Head of caudate nucleus (tissue), 42 donors: Measurements from ENCODE around the gene FOSL1.

Experiments
- DNase-seq, 42 donors: peaks; one replicate each; pipeline versions ENCODE4 v3.0.0 to v3.0.0-alpha.2; 2020 to 2021; ENCODE audit warnings: mixed read lengths in 7 of 42
- intact Hi-C: fragments of 100-400 bp; cut with DNase I; formaldehyde crosslinking; loops from one replicate; pipeline ENCODE4 v1.15.0; 2022

Gene FOSL1

GRCh38 chr11:65921033-65921555, 20.9 kb upstream of the FOSL1 start:
- intact Hi-C loops: no loop called here
- no peak for DNase-seq

- no peak for DNase-seq
- intact Hi-C loops: no loop called here
These were observed 20.2 kb upstream of the FOSL1 start for GRCh38 chr11:65920372-65920802.

GRCh38 chr11:65919573-65920371, 19.6 kb upstream of the FOSL1 start:
- DNase-seq: peak in 19 of 42 donors; percentile 14 to 58 (median 33)
- intact Hi-C loops: loop anchor here (5.0 kb wide), 2 partner anchors 37 to 43 kb away; partner anchors contain the start of gene SART1

- intact Hi-C loops: loop anchor here (5.0 kb wide), 2 partner anchors 37 to 43 kb away; partner anchors contain the start of gene SART1
- DNase-seq: peak; percentile 96 to 100 (median 99)
These were observed 19.0 kb upstream of the FOSL1 start, which contains the start of gene DRAP1 for GRCh38 chr11:65919141-65919572. Gene DRAP1, plus strand, starts transcription at chr11:65919426. Its CDS starts 76 bp downstream, at chr11:65919502.

- peak in 5 of 42 donors; percentile 9 to 41 (median 24) for DNase-seq
- intact Hi-C loops: loop anchor here (5.0 kb wide), 2 partner anchors 36 to 44 kb away; partner anchors contain the start of gene SART1
These were observed 18.3 kb upstream of the FOSL1 start, which contains the start of gene C11orf68 for GRCh38 chr11:65918211-65919140. Gene C11orf68, minus strand, starts transcription at chr11:65919062. Its CDS starts 31 bp downstream, at chr11:65919031.

- DNase-seq: no peak
- intact Hi-C loops: loop anchor here (5.0 kb wide), 2 partner anchors 35 to 45 kb away; partner anchors contain the start of gene SART1
These were observed 17.4 kb upstream of the FOSL1 start for GRCh38 chr11:65917434-65918210.

GRCh38 chr11:65917077-65917433, 16.9 kb upstream of the FOSL1 start:
- intact Hi-C loops: loop anchor here (5.0 kb wide), 2 partner anchors 35 to 45 kb away; partner anchors contain the start of gene SART1
- no peak for DNase-seq

GRCh38 chr11:65916391-65916790, 16.2 kb upstream of the FOSL1 start:
- intact Hi-C loops: loop anchor here (5.0 kb wide), 2 partner anchors 34 to 46 kb away; partner anchors contain the start of gene SART1

GRCh38 chr11:65915821-65916251, 15.6 kb upstream of the FOSL1 start:
- intact Hi-C loops: loop anchor here (5.0 kb wide), 2 partner anchors 34 to 46 kb away; partner anchors contain the start of gene SART1
- DNase-seq: peak in 41 of 42 donors; percentile 33 to 92 (median 63)

More at GRCh38 chr11:65916391-65916790, 16.2 kb upstream of the FOSL1 start:
- DNase-seq: no peak

GRCh38 chr11:65915101-65915820, 15.1 kb upstream of the FOSL1 start:
- no peak for DNase-seq
- intact Hi-C loops: loop anchor here (5.0 kb wide), 2 partner anchors 33 to 47 kb away; partner anchors contain the start of gene SART1

GRCh38 chr11:65912845-65913244, 12.7 kb upstream of the FOSL1 start:
- DNase-seq: no peak
- intact Hi-C loops: no loop called here

GRCh38 chr11:65911682-65912568, 11.7 kb upstream of the FOSL1 start:
- no peak for DNase-seq
- intact Hi-C loops: no loop called here

GRCh38 chr11:65907878-65908277, 7.7 kb upstream of the FOSL1 start:
- DNase-seq: no peak
- intact Hi-C loops: no loop called here

GRCh38 chr11:65906602-65907001, 6.4 kb upstream of the FOSL1 start:
- intact Hi-C loops: no loop called here
- DNase-seq: no peak

GRCh38 chr11:65903715-65904114, 3.5 kb upstream of the FOSL1 start:
- intact Hi-C loops: no loop called here
- no peak for DNase-seq

- intact Hi-C loops: no loop called here
- no peak for DNase-seq
These were observed 2.9 kb upstream of the FOSL1 start for GRCh38 chr11:65903068-65903481.
